BJ (cell line): ENCODE results near the gene TMOD1. TPM values are rescaled to one million over a fixed set of nuclear protein-coding genes. Genes with fewer than 3 reads are reported as not detected.
"Not testable (repeated sequence)": the region's sequence is repeated elsewhere in the genome, so short reads cannot be mapped to it uniquely, and the experiment has no call there.

Source experiments
- CTCF ChIA-PET: fragments of 350-600 bp; formaldehyde crosslinking; extraction: SDS; loops from one replicate; lab custom pipeline; 2021; ENCODE audit warnings: antibody characterized with exemption, inconsistent platforms; lab: Yijun Ruan, JAX
- POLR2A ChIA-PET: fragments of 300-600 bp; sonication (Branson Sonifier 250); formaldehyde crosslinking; extraction: SDS; loops from one replicate; lab custom pipeline; 2021; ENCODE audit warnings: antibody characterized with exemption; lab: Charles Lee
- DNase-seq: peaks from one replicate; pipeline ENCODE4 v3.0.0-alpha.2; 2011; ENCODE audit warnings: low read depth
- H3K27me3 ChIP-seq: 2 replicates; pipeline ENCODE4 v1.6.0; 2011; ENCODE audit warnings: low read length; ENCODE audit not compliant: control insufficient read depth, insufficient read depth
- H3K36me3 ChIP-seq: 2 replicates; pipeline ENCODE4 v1.5.1; 2011; ENCODE audit warnings: low read length; ENCODE audit not compliant: control insufficient read depth, insufficient read depth
- H3K4me3 ChIP-seq: 2 replicates; pipeline ENCODE4 v1.5.1; 2011; ENCODE audit warnings: low read depth, mild to moderate bottlenecking, control low read depth, low read length
- CTCF ChIP-seq: IDR thresholded peaks from 2 replicates; pipeline ENCODE4 v1.5.1; 2011; ENCODE audit warnings: low read depth, mild to moderate bottlenecking, control low read depth, inconsistent platforms, low read length, moderate library complexity; ENCODE audit not compliant: insufficient read depth
- polyA plus RNA-seq: library from polyadenylated mRNA; depleted of rRNA; stranded (reverse); fragments of >200 nt; gene quantifications from 2 replicates; pipeline ENCODE4 v1.2.3, GENCODE V29; 2011

TMOD1 gene
- polyA plus RNA-seq, 1 experiment, result 0.06 TPM

GRCh38 chr9:97571664-97572063, 70.2 kb downstream of the TMOD1 start:
- no peak for DNase-seq
- TF ChIP-seq CTCF, result no peak
- peaks cover 2% of the 10 kb centered on the region; the same call in 1 of the 2 replicates for H3K27me3 ChIP-seq
- POLR2A ChIA-PET, result no interaction called here
- no peaks in the 10 kb centered on the region for H3K36me3 ChIP-seq
- CTCF ChIA-PET, result interaction anchor here (0.5 to 0.8 kb wide), 2 partner anchors 16 to 103 kb away, joined by 3 to 4 read pairs; no protein-coding TSS in a partner anchor
- no peak overlapping the region for H3K4me3 ChIP-seq

GRCh38 chr9:97572196-97572891, 70.9 kb downstream of the TMOD1 start:
- DNase-seq, result no peak
- ChIA-PET POLR2A (no interaction called here), CTCF (interaction anchor here (0.5 to 0.8 kb wide), 3 partner anchors 15 to 104 kb away, joined by 3 to 4 read pairs (median 3); no protein-coding TSS in a partner anchor)
- no peaks in the 10 kb centered on the region for H3K36me3 ChIP-seq
- H3K27me3 ChIP-seq, result peaks cover 2% of the 10 kb centered on the region; the same call in 1 of the 2 replicates
- TF ChIP-seq CTCF, result no peak
- H3K4me3 ChIP-seq, result no peak overlapping the region

- DNase-seq, result no peak
- POLR2A ChIA-PET, result no interaction called here
- Histone ChIP-seq H3K4me3 (no peak overlapping the region), H3K36me3 (no peaks in the 10 kb centered on the region), H3K27me3 (peaks cover 2% of the 10 kb centered on the region; the same call in 1 of the 2 replicates)
- CTCF ChIA-PET, result interaction anchor here (0.6 kb wide), 1 partner anchor 28 kb away, joined by 3 read pairs; no protein-coding TSS in a partner anchor
- TF ChIP-seq CTCF, result no peak
Measured at GRCh38 chr9:97572892-97573365, 71.5 kb downstream of the TMOD1 start.

- POLR2A ChIA-PET, result no interaction called here
- TF ChIP-seq CTCF, result no peak
- DNase-seq, result no peak
- peaks cover 3% of the 10 kb centered on the region; the same call in 1 of the 2 replicates for H3K27me3 ChIP-seq
- CTCF ChIA-PET, result no interaction called here
- no peak overlapping the region for H3K4me3 ChIP-seq
- H3K36me3 ChIP-seq, result no peaks in the 10 kb centered on the region
Measured at GRCh38 chr9:97573482-97574073, 72.1 kb downstream of the TMOD1 start.

DNA sequence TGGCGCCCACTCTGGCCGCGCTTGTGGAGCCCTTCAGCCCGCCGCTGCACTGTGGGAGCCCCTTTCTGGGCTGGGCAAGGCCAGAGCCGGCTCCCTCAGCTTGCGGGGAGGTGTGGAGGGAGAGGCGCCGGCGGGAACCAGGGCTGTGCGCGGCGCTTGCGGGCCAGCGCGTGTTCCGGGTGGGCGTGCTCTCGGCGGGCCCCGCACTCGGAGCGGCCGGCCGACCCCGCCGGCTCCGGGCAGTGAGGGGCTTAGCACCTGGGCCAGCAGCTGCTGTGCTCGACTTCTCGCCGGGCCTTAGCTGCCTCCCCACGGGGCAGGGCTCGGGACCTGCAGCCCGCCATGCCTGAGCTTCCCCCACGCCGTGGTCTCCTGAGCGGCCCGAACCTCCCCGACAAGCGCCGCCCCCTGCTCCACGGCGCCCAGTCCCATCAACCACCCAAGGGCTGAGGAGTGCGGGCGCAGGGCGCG, 72.7 kb downstream of the TMOD1 start:
- H3K4me3 ChIP-seq, H3K36me3 ChIP-seq, CTCF ChIA-PET, DNase-seq, POLR2A ChIA-PET, H3K27me3 ChIP-seq: not testable (repeated sequence)

GRCh38 chr9:97574921-97575672, 73.6 kb downstream of the TMOD1 start:
- DNase-seq, H3K27me3 ChIP-seq, H3K36me3 ChIP-seq, H3K4me3 ChIP-seq, POLR2A ChIA-PET: not testable (repeated sequence)
- CTCF ChIA-PET, result interaction anchor here (1.4 kb wide), 1 partner anchor 23 kb away, joined by 5 read pairs; no protein-coding TSS in a partner anchor
